ENCODE results near the gene TNFAIP8L3.
A peak's percentile ranks its signal among the peaks of the same experiment; 100 is the strongest.

DNA sequence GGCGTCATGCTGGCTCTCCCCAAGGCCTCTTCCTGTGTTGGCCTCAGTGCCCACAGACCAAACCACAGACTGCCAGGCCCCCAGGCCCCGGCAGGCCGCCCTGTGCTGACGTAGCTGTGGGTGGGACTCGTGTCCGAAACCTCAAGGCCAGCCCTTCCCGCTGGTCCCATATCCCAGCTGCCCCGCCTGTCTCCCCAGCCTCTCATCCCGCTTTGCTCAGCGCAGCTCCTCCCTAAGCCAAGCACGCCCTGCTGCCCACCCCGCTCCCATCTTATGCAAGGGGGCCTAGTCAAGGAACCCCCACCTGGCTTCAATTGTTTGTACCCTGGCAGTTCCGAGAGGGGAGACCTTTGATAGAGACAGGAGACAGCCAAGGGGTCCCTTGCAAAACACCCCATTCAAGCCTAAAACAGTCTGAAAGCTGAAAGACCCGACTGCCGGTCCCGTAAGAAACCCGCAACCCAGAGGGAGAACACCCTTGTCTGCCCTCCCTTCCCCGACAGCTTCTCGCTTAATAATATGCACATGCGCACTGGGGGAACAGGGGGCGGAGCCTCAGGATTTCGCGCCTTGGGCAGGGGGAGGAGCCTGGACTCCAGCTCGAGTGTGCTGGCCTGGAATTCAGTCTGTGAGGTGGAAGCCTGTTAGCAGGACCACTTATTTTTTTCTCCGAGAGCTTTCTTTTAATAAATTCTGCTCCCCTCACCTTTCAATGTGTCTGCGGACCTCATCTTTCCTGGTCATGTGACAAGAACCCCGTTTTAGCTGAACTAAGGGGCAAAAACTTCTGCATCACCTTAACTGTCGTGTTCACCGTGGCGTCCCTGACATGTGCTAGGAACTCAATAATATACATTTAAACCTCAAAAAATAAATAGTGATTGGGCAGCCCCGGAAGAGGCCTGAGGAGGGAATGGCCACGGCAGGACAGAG, 17.2 kb downstream of the TNFAIP8L3 start:
- TF ChIP-seq POLR2A (IDR thresholded peaks at IDR 0.05) = peak in 1 of 3 donors; percentile 29
- TF ChIP-seq POLR2AphosphoS5 (IDR thresholded peaks at IDR 0.05) = peak; percentile 79 to 84 (median 83)
- TF ChIP-seq, protein P1, sequence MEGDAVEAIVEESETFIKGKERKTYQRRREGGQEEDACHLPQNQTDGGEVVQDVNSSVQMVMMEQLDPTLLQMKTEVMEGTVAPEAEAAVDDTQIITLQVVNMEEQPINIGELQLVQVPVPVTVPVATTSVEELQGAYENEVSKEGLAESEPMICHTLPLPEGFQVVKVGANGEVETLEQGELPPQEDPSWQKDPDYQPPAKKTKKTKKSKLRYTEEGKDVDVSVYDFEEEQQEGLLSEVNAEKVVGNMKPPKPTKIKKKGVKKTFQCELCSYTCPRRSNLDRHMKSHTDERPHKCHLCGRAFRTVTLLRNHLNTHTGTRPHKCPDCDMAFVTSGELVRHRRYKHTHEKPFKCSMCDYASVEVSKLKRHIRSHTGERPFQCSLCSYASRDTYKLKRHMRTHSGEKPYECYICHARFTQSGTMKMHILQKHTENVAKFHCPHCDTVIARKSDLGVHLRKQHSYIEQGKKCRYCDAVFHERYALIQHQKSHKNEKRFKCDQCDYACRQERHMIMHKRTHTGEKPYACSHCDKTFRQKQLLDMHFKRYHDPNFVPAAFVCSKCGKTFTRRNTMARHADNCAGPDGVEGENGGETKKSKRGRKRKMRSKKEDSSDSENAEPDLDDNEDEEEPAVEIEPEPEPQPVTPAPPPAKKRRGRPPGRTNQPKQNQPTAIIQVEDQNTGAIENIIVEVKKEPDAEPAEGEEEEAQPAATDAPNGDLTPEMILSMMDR (IDR thresholded peaks at IDR 0.05 in 8 of 11, conservative IDR thresholded peaks at IDR 0.05 in 3 of 11) = no peak
